Measurements from ENCODE around the gene GFPT2.

Gene GFPT2

GRCh38 chr5:180338001-180338707, 15.0 kb downstream of the GFPT2 start:
- no peak overlapping the region for H3K27ac ChIP-seq
- POLR2A ChIA-PET (ENCODE audit: low non-redundant PET), result no interaction called here
- CTCF ChIA-PET, result interaction anchor here (0.5 to 1.4 kb wide), 5 partner anchors 9 to 45 kb away, joined by 3 to 6 read pairs (median 4); no protein-coding TSS in a partner anchor
- TF ChIP-seq, protein P1, sequence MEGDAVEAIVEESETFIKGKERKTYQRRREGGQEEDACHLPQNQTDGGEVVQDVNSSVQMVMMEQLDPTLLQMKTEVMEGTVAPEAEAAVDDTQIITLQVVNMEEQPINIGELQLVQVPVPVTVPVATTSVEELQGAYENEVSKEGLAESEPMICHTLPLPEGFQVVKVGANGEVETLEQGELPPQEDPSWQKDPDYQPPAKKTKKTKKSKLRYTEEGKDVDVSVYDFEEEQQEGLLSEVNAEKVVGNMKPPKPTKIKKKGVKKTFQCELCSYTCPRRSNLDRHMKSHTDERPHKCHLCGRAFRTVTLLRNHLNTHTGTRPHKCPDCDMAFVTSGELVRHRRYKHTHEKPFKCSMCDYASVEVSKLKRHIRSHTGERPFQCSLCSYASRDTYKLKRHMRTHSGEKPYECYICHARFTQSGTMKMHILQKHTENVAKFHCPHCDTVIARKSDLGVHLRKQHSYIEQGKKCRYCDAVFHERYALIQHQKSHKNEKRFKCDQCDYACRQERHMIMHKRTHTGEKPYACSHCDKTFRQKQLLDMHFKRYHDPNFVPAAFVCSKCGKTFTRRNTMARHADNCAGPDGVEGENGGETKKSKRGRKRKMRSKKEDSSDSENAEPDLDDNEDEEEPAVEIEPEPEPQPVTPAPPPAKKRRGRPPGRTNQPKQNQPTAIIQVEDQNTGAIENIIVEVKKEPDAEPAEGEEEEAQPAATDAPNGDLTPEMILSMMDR (conservative IDR thresholded peaks at IDR 0.05; ENCODE audit: low read depth), result no peak
- DNase-seq (ENCODE audit: low spot score), result no peak

DNA sequence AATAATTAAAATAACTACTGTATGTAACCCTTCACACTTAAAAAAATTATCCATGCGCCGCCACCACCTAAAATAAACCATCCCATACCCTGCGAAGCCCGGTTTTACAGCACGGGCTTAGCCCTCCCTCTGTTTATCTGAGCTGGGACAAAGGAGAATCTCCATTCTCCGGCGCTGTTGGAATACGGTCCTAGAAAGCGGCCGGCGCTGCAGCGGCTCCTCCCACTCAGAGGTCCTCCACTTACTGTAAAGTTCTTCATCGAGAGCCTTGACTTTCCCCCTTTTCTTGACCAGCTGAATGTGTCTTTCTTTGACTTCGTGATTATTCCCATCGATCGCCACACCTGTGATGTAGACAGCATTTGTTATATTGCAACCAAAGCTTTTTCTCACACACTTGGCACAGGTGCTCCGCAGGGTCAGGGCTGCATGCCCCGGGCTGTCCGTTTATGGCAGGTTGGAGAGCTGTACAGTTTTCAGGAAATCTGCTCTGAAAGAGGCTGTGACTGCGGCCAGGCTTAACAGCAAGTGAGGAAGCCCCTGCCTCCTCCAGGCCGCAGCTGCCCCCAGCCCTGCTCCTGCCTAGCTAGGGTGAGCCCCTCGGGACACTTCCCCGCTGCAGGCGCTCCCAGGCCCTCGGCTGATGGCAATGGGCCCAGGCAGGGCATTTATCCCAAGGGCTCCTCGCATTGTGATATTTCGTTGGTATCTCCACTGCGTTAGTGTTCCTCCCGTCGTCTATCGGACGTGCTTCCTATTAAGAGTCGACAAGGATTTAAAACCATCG, 16.7 kb downstream of the GFPT2 start:
- POLR2A ChIA-PET (ENCODE audit: low non-redundant PET), result no interaction called here
- TF ChIP-seq, protein P1 (conservative IDR thresholded peaks at IDR 0.05; ENCODE audit: low read depth), result no peak
- no peak overlapping the region for H3K27ac ChIP-seq
- DNase-seq (ENCODE audit: low spot score), result no peak
- CTCF ChIA-PET, result interaction anchor here (0.8 to 1.4 kb wide), 3 partner anchors 8 to 43 kb away, joined by 4 to 6 read pairs (median 6); no protein-coding TSS in a partner anchor

- TF ChIP-seq, protein P1 (conservative IDR thresholded peaks at IDR 0.05; ENCODE audit: low read depth), result no peak
- DNase-seq (ENCODE audit: low spot score), result no peak
- CTCF ChIA-PET, result interaction anchor here (1.0 to 1.3 kb wide), 2 partner anchors 8 to 42 kb away, joined by 4 to 6 read pairs; no protein-coding TSS in a partner anchor
- POLR2A ChIA-PET (ENCODE audit: low non-redundant PET), result no interaction called here
- no peak overlapping the region for H3K27ac ChIP-seq
These were observed 17.4 kb downstream of the GFPT2 start for GRCh38 chr5:180335614-180336233.

DNA sequence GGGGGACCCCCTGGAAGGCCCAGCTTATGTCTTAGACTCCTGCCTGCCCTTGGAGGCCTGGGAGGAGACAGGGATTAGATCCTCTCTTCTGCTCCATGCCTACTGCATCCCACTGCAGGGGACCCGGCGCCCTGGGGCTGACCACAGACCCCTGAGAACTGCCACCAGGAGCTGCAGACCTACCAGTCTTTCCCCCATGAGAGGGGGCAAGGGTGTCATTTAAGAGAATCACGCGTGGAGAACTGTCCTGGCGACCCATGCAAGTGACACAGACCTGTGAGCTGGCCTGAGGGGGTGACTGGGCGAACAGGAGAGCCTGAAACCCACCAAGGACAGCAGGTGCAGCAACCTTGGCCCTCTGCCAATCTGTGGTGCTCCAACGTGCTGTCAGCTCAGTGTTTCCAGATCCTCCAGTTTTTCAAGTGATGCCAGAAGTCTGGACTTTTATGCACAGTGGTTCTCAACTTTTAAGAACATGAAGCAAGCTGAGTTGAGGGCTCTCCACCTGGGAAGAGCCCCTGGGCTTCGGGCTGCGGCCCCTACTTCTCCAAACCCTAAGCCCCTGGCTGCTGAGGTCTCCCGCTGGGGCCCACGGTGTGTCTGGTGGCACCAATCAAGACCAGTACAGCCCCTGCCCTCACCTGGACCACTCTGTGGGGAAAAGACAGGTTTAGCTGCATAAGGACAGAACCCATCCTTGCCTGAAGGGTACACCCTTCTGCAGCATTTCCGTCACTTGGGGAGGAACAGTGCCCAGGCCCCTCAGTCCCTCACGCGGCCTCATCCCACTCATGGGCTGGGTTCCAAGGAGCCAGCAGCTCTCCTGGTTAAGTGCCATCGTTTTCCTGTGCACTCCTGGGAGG, 18.2 kb downstream of the GFPT2 start:
- ChIA-PET POLR2A (ENCODE audit: low non-redundant PET) (no interaction called here), CTCF (interaction anchor here (0.6 to 1.3 kb wide), 4 partner anchors 8 to 188 kb away, joined by 3 to 4 read pairs (median 3); no protein-coding TSS in a partner anchor)
- TF ChIP-seq, protein P1 (conservative IDR thresholded peaks at IDR 0.05; ENCODE audit: low read depth), result no peak
- no peak overlapping the region for H3K27ac ChIP-seq
- no peak for DNase-seq (ENCODE audit: low spot score)

DNA sequence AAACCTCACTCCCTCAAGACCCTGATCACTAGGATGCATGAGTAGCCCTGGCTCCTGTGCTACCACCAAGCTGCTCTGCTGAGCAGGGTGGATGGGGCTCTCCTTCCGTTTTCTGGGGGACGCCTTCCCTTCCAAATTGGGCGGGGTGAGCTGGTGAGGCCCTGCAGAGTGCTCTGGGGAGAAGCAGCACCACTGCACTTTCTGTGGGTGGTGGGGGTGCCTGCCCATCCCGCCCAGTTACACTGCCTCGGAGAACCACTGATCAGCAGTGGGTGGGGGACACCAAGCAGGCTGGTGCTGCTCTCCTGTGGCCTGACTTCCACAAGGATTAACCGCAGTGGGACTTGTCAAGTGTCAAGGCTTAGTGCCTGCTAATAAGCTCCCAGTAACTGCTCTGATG, 19.0 kb downstream of the GFPT2 start:
- DNase-seq (ENCODE audit: low spot score), result no peak
- peak overlapping the region; percentile 65 for H3K27ac ChIP-seq
- CTCF ChIA-PET, result interaction anchor here (1.2 kb wide), 1 partner anchor 41 kb away, joined by 3 read pairs; no protein-coding TSS in a partner anchor
- POLR2A ChIA-PET (ENCODE audit: low non-redundant PET), result interaction anchor here (1.0 kb wide), 1 partner anchor 10 kb away, joined by 5 read pairs; no protein-coding TSS in a partner anchor
- TF ChIP-seq, protein P1 (conservative IDR thresholded peaks at IDR 0.05; ENCODE audit: low read depth), result no peak

All from RWPE1 (cell line).